GM21381 (cell line): Measurements from ENCODE around the gene HOXC5.
"Not testable (repeated sequence)": the region's sequence is repeated elsewhere in the genome, so short reads cannot be mapped to it uniquely, and the experiment has no call there.

Experiments
- ATAC-seq: cut with Tn5 transposase; IDR thresholded peaks from one replicate; pipeline ENCODE4 v1.9.1; 2021; ENCODE audit warnings: mild to moderate bottlenecking, moderate library complexity; ENCODE audit not compliant: unreplicated experiment

Gene HOXC5

GRCh38 chr12:54060174-54060974 lies 27.5 kb downstream of the HOXC5 start:
- ATAC-seq = no peak

DNA sequence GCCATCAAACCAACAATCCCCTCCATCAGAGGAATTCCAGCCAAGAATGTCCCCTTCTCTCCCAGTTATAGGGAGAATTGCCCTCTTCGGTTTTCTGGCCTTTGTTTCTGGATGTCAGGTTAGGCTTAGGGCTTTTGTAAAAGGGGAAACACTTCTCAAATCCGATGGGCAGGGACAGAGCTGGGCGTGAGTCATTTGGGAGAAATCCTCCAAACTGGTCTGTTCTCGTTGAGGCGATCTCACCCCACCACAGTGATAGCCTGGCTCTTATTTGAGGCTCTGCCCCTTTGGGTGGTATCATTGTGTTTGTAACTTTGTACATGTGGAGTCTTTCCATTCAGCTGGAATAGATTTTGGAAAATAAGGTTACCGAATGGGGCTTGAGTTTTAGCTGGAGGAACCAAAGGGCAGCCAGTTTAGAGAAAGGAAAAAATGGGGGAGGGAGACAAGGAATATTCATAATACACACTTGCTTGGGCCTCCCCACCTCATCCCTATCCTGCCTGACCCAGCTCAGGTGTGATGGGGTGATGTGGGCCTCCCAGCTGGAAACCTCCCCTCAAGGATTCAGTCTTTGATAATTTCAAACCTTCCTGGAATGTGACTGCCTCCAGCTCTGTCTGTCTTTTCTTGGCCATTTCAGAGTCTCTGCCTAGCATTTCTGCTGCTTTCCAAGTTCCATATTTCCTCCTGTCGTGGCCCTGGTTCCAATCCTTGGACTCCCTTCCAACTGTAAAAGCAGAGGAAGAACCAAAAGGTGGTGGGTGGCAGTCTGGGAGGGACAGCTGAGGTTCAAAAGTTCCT lies 28.3 kb downstream of the HOXC5 start:
- ATAC-seq = no peak

DNA sequence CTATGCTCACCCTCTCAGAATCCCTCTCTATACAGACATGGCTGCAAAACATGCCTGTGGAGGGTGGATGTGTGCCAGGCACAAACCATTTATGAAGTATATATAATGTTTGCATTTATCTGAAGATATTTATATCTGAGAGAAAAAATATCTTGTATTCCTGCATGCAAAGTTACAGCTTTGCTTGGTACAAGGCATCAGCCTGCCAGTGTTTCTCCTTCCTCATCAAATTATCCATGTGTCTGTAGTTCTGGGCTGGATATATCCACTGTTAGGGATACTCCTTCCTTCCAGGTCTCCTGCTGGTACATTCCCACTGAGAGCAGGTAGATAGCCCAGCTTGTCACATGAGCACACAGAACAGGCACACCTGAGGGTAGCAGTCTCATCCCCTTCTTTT lies 32.8 kb downstream of the HOXC5 start:
- no peak for ATAC-seq

DNA sequence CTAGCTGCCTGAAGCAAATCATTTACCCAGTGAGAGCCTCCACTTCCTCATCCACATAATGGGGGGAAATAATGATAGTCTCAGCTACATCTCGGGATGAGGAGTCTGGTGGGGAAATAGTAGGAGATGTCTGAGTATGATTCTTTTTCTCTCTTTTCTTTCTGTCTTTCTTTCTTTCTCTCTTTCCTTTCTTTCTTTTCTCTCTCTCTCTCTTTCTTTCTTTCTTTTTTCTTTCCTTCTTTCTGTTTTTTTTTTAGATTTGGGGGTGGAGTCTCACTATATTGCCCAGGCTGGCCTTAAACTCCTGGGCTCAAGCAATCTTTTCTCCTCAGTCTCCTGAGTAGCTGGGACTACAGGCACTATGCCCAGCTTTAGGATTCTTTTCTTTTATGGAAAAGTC lies 33.6 kb downstream of the HOXC5 start:
- no peak for ATAC-seq

GRCh38 chr12:54068418-54069070 lies 35.7 kb downstream of the HOXC5 start:
- no peak for ATAC-seq

- ATAC-seq = no peak
These were observed 39.1 kb downstream of the HOXC5 start for GRCh38 chr12:54071942-54072341.

DNA sequence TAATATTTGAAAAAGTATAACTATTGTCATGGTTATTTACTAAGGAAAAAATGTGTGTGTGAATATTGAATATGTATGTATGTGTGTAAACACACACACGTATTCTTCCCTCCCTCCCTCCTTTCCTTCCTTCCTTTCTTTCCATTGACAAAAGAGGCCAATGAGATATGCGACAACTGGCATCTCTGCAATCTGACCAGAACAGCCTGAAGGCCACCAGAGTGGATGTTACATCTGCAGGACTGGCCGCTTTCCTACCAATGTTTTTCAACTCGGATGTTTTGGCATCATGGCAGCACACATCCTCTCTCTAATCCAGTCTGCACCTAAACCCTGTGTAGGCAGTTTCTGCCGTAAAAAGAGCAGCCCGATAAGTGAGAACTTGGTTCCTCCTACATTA lies 41.5 kb downstream of the HOXC5 start:
- ATAC-seq = no peak

- ATAC-seq = no peak
These were observed 42.6 kb downstream of the HOXC5 start for GRCh38 chr12:54075409-54075808.

- ATAC-seq = no peak
These were observed 43.1 kb downstream of the HOXC5 start for GRCh38 chr12:54075974-54076373.

- ATAC-seq = not testable (repeated sequence)
These were observed 45.0 kb downstream of the HOXC5 start for GRCh38 chr12:54077843-54078242.

- not testable (repeated sequence) for ATAC-seq
These were observed 46.3 kb downstream of the HOXC5 start for GRCh38 chr12:54079115-54079514.

- not testable (repeated sequence) for ATAC-seq
These were observed 47.4 kb downstream of the HOXC5 start for GRCh38 chr12:54080008-54080924.

GRCh38 chr12:54081053-54081514 lies 48.2 kb downstream of the HOXC5 start:
- not testable (repeated sequence) for ATAC-seq

GRCh38 chr12:54081581-54082396 lies 48.9 kb downstream of the HOXC5 start:
- not testable (repeated sequence) for ATAC-seq

DNA sequence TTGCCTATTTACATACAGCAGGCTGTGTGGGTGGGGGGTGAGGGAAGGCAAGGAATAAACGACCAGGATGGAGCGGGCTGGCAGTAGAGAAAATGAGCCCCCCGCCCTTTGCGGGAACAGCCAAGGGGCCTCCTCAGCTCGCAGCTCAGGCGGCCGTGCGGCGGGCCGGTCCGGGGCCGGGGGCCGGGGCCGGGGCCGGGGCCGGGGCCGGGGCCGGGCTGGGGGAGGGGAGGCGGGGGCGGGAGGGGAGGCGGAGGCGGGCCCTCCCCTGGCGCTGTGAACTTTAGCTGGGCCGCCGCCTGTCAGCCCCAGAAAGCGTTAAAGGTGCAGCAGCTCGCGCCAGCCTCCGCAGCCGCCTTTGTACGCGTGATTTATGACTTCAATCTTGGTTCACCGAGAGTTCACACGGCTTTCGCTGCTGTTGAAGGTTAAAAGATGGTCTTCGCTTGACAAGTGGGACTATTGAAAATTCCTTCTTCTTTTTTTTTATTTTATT lies 49.6 kb downstream of the HOXC5 start:
- ATAC-seq = no peak
